Lower leg skin (tissue), 3 donors: Measurements from ENCODE around the gene ZNF506.

Experiments used
- CTCF ChIP-seq, 3 donors: fragments of 450-650 bp; IDR thresholded peaks; one replicate each; pipeline ENCODE4 v1.5.1; 2016; ENCODE audit warnings: antibody characterized with exemption in 3 of 3, mild to moderate bottlenecking in 3 of 3, moderate library complexity in 2 of 3
- POLR2A ChIP-seq, 2 donors: fragments of 450-650 bp; IDR thresholded peaks; one replicate each; pipeline ENCODE4 v1.6.1; 2016 to 2017; ENCODE audit warnings: antibody characterized with exemption in 2 of 2, mild to moderate bottlenecking in 1 of 2, moderate library complexity in 1 of 2

- TF ChIP-seq CTCF (IDR thresholded peaks at IDR 0.05) (no peak), POLR2A (IDR thresholded peaks at IDR 0.05) (no peak)
Observed at GRCh38 chr19:19823916-19824315, 2.4 kb upstream of the ZNF506 start.
